SH-SY5Y (cell line): ENCODE results near the gene F8.

Experiments used
- GATA2 ChIP-seq: IDR thresholded peaks from 2 replicates; pipeline ENCODE4 v1.6.1; 2011; ENCODE audit warnings: mild to moderate bottlenecking, low read depth, low read length
- GATA3 ChIP-seq: IDR thresholded peaks from 2 replicates; pipeline ENCODE4 v1.6.1; 2011; ENCODE audit warnings: low read depth, mild to moderate bottlenecking, low read length, moderate library complexity

DNA sequence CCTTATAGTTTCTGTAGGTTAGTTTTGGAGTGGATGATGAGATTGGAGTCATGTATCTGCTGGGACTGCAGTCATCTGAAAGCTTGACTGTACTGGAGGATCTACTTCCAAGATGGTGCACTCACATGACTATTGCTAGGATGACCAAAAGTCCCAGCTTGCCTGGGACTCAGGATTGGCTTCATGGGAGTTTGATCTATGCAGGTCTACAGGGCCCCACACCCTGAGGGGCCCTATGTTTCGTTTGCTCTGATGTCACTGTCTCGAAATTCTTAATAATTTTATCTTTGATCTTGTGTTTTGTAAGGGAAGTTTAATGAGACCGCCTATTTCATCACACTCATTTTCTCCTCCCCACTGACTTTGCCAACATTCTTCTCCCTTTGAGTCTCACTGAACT is 188.0 kb downstream of the F8 start, which contains the start of gene SMIM9:
- TF ChIP-seq GATA2 (no peak), GATA3 (no peak)
